ENCODE measurements around the gene PPP1R12A. TPM values are rescaled to one million over a fixed set of nuclear protein-coding genes. Genes with fewer than 3 reads are reported as not detected.

The PPP1R12A gene
- 100 to 1,000 TPM in 2 of 3 donors, 10 to 100 TPM in 1; 64.8 to 137 (median 134) TPM for total RNA-seq

DNA sequence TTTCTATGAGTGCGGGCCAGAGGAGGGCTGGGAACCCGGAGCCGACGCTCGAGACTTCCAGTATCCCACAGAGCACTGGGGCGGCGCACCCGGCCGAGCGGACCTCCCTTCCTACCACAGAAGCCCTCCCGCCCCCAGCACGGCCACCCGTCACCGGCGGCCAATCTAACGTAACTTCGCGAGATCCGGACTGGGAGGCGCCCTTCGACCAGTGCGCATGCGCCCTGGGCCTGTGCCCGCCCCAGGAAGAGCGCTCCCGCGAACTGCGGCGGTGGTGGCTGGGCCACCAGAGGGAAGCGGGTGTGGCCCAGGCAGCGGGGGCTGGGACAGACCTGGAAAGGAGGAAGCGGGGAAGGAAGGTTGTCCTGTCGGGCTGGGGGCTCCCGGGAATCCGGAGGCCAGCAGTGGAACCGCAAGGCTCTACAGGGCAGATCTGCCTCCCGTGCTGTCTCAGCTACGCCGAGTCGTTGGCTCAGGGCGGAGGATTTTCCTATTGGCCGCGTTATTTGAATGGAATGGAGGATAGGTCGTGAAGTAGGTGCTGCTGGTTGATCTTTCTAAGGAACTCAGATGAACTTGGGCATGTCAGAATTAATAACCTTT, at the start of gene PPP1R12A:
Gene PPP1R12A, minus strand, starts transcription at position 77 of the 603 bp plus-strand sequence. CDS start 166 bp downstream, outside the sequence.
- intact Hi-C loops (cut with DNase I; ENCODE audit: low total_unique reads), result no loop called here

DNA sequence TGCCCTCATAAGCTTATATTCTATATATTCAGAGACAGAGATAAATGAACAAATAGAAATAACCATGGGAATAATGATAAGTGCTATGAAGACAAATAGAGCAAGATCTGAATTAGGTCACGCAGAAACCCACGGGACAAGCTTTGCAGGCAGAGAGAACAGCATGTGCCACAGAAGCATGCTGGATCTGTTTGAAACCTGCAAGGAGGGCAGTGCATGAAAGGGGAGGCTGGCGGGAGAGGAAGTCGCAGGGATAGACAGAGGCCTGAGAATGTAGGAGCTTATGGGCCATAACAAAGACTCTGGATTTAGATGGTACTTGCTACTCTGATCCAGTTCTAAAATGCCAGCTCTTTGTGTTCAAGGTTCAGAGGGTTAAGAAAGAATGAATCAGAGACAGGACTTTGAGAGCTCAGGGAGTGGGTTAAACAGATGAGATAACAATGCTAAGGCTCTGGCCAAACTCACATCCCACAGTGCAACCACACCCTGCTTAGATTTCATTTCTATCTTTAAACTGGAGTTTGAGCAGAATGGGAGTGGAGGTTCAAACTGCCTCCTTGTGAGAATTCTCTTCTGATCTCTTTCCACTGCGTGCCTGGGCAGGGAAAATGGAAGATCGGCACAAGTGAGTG, 49.2 kb upstream of the PPP1R12A start:
- intact Hi-C loops (cut with DNase I; ENCODE audit: low total_unique reads), result no loop called here
- no peak for DNase-seq (ENCODE audit: low spot score in 2 of 2)
- no peaks in the 10 kb centered on the region for H3K9me3 ChIP-seq
- no peaks in the 10 kb centered on the region for H3K36me3 ChIP-seq
- no peaks in the 10 kb centered on the region for H3K4me1 ChIP-seq
- TF ChIP-seq POLR2AphosphoS5 (IDR thresholded peaks at IDR 0.05) (no peak), POLR2A (IDR thresholded peaks at IDR 0.05) (no peak)
- TF ChIP-seq, protein P1, sequence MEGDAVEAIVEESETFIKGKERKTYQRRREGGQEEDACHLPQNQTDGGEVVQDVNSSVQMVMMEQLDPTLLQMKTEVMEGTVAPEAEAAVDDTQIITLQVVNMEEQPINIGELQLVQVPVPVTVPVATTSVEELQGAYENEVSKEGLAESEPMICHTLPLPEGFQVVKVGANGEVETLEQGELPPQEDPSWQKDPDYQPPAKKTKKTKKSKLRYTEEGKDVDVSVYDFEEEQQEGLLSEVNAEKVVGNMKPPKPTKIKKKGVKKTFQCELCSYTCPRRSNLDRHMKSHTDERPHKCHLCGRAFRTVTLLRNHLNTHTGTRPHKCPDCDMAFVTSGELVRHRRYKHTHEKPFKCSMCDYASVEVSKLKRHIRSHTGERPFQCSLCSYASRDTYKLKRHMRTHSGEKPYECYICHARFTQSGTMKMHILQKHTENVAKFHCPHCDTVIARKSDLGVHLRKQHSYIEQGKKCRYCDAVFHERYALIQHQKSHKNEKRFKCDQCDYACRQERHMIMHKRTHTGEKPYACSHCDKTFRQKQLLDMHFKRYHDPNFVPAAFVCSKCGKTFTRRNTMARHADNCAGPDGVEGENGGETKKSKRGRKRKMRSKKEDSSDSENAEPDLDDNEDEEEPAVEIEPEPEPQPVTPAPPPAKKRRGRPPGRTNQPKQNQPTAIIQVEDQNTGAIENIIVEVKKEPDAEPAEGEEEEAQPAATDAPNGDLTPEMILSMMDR (IDR thresholded peaks at IDR 0.05), result no peak
- H3K27me3 ChIP-seq, result no peaks in the 10 kb centered on the region
- no peak overlapping the region for H3K4me3 ChIP-seq
- H3K27ac ChIP-seq, result no peak overlapping the region

More for the DNA sequence above, at the start of gene PPP1R12A:
- H3K4me3 ChIP-seq, result peak within 1 kb of the TSS; percentile 82 to 96 (median 83)
- H3K27me3 ChIP-seq, result no peaks in the 10 kb centered on the region
- TF ChIP-seq, protein P1 (IDR thresholded peaks at IDR 0.05), result peak in 1 of 3 donors; percentile 52
- peak; percentile 99 for TF ChIP-seq POLR2A (IDR thresholded peaks at IDR 0.05)
- TF ChIP-seq POLR2AphosphoS5 (IDR thresholded peaks at IDR 0.05), result peak; percentile 90 to 98 (median 94)
- peak within 1 kb of the TSS; percentile 97 for H3K27ac ChIP-seq
- H3K9me3 ChIP-seq, result no peaks in the 10 kb centered on the region
- peak; percentile 95 to 96 for DNase-seq (ENCODE audit: low spot score in 2 of 2)
- no peaks in the 10 kb centered on the region for H3K4me1 ChIP-seq
- H3K36me3 ChIP-seq, result no peaks in the 10 kb centered on the region

DNA sequence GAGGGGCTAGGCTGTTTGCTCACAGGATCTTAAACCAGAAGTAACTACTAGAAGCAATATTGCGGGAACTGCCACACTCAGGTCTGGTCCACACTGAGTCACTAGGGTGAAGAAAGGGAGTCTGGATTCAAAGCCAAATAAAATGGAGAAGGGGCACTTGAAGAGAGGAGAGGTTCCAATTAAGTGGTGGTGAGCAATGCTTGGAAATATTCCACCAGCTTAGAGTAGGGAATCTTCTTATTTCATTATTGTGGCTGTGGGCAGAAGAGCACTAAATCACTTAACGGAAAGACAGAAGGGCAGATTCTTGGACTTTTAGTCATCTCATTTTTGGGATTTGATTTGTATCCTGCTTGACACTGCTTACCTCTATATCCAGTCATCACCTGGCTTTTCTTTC, 48.6 kb upstream of the PPP1R12A start:
- no peak overlapping the region for H3K27ac ChIP-seq
- H3K36me3 ChIP-seq, result no peaks in the 10 kb centered on the region
- no peaks in the 10 kb centered on the region for H3K27me3 ChIP-seq
- H3K9me3 ChIP-seq, result no peaks in the 10 kb centered on the region
- no peaks in the 10 kb centered on the region for H3K4me1 ChIP-seq
- intact Hi-C loops (cut with DNase I; ENCODE audit: low total_unique reads), result no loop called here
- no peak overlapping the region for H3K4me3 ChIP-seq
- no peak for DNase-seq (ENCODE audit: low spot score in 2 of 2)
- TF ChIP-seq, protein P1 (IDR thresholded peaks at IDR 0.05), result no peak
- no peak for TF ChIP-seq POLR2A (IDR thresholded peaks at IDR 0.05)
- TF ChIP-seq POLR2AphosphoS5 (IDR thresholded peaks at IDR 0.05), result no peak

DNA sequence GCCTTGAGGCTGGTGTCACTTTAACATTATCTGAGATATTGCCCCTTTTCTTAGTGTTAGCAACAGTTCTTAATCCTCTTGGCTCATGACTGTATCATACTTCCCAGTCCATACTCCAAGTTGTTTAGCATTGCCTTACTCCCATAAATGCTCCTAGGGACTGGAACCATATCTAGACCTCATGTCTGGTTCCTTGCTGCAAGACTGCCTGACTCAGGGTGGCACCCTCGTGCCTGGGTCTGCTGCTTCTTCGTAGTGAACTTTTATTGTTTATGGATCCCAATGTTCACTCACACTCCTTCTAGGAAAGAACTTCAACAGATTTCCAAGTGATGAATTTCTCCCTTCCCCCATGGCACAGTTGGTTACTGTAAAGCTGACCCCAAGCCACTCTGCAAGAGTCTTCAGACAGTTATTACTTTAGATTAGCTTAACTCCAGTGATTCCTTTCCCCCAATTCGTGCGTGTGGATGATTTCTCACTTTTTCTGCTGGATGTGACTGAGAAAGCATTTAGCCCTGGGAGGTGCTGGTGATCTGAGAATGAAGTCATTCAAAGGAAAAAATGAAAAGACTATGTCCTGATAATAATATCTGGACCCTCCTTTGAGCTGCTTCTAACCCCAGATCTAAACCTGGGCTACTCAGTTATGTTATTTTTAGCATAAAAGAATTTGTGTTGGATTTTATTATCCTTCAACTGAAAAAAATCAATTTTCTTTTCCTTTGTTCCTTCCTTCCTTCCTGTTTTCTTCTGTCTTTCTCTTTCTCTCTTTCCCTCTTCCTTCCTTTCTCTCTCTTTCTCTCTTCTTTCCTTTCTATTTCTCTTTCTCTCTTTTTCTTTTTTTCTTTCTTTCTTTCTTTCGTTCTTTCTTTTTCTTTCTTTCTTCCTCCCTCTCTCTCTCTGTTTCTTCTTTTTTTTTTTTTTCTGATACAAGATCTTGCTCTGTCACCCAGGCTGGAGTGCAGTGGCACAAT, 47.5 kb upstream of the PPP1R12A start:
- H3K27ac ChIP-seq, result no peak overlapping the region
- no peak overlapping the region for H3K4me3 ChIP-seq
- TF ChIP-seq, protein P1 (IDR thresholded peaks at IDR 0.05), result no peak
- no peak for TF ChIP-seq POLR2A (IDR thresholded peaks at IDR 0.05)
- TF ChIP-seq POLR2AphosphoS5 (IDR thresholded peaks at IDR 0.05), result no peak
- H3K9me3 ChIP-seq, result no peaks in the 10 kb centered on the region
- intact Hi-C loops (cut with DNase I; ENCODE audit: low total_unique reads), result no loop called here
- H3K4me1 ChIP-seq, result no peaks in the 10 kb centered on the region
- DNase-seq (ENCODE audit: low spot score in 2 of 2), result no peak
- no peaks in the 10 kb centered on the region for H3K27me3 ChIP-seq
- no peaks in the 10 kb centered on the region for H3K36me3 ChIP-seq

All from breast epithelium (tissue), 4 donors.